GM18517 (cell line): ENCODE data around the gene PITX2.

Experiments used
- ATAC-seq: cut with Tn5 transposase; IDR thresholded peaks from one replicate; pipeline ENCODE4 v1.9.1; 2021; ENCODE audit warnings: mild to moderate bottlenecking, moderate library complexity; ENCODE audit not compliant: unreplicated experiment

The PITX2 gene

GRCh38 chr4:110636680-110637407, 14.0 kb upstream of the PITX2 start:
- no peak for ATAC-seq

- ATAC-seq: no peak
Measured at GRCh38 chr4:110636171-110636679, 13.3 kb upstream of the PITX2 start.

- no peak for ATAC-seq
Measured at GRCh38 chr4:110635163-110635865, 12.4 kb upstream of the PITX2 start.

- no peak for ATAC-seq
Measured at GRCh38 chr4:110634350-110635162, 11.7 kb upstream of the PITX2 start.

DNA sequence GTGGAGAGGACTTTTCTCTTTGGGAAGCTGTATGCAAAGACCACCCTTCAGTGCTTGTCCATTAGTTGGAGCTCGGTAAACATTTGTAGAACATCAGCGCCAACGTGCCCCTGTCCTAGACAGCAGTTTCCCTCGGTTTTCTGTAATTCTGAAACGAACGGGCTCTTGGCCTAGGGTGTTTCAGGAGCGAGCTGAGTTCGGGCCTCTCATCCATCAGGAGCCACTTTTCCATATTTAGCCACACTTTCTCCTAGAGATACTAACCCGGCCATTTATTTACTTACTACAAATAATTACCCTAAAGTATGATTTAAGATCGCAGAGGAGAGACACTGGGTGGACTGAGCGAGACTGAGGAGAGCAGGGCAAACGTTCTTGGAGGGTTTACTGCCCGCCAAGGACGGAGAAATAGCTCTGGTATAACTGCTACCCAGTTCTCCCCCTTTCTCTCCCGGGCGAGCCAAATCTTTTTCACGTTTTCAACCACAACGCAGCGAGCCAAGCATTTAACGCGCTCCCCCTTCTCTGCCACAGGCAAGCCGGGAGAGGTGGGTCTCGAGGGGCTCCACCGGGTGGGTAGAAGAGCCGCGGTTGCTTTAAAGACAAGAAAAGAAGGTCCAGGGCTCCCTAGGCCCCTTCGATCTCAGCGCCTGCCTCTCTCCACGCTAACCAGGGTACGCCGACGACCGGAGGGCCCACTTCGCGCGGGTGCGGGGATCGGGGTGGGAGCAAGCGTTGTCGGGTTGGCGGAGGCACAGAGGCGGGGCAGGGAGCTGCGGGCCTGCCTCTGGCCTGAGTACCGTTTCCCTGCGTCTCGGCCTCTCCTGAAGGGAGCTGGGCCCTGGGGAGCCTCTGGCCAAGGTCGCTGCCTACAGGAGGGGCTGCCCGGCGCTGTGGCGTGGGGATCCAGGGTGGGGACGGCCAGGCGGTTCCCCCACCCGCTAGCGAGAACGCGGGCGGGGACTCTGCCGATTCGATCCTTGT, 10.8 kb upstream of the PITX2 start:
- no peak for ATAC-seq

DNA sequence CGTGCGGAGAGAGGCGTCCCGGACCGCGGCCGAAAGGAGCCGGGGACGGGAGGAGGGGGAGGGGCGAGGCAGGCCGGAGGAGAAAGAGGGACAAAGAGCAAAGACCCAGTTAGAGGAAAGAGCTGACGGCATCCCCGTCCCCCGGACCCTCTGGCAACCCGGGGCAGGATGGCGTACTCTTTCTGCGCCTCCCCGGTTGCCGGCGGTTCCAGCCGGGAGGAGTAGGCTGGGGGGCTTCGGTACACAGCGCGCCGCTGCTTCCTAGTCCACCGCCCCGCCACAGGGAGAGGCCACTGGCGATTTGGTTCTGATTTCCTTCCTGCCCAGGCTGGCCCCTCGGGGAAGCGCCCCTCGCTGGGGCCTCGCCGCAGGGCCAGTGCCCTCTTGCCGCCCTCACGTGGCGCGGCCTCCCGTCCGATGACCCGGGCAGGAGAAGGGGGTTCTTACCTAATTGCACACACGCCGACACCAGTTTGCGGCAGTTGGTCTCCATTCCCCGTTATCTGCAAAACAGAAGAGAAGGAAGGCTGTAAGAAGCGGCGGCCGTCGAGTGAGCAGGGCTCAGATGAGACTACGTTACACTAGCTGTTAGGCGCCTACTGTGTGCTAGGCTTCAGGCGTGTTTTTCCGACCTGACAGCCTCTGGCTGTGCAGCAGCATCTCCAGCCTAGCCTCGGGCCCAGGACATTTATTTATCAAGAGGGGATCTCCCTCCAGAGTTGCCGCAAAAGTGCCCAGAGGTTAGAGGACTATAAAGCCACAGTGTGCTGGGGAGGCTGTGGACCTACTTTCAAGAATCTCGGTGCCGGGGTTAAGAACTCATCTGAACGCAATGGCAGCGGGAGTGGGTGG, 9.9 kb upstream of the PITX2 start:
- ATAC-seq: no peak

DNA sequence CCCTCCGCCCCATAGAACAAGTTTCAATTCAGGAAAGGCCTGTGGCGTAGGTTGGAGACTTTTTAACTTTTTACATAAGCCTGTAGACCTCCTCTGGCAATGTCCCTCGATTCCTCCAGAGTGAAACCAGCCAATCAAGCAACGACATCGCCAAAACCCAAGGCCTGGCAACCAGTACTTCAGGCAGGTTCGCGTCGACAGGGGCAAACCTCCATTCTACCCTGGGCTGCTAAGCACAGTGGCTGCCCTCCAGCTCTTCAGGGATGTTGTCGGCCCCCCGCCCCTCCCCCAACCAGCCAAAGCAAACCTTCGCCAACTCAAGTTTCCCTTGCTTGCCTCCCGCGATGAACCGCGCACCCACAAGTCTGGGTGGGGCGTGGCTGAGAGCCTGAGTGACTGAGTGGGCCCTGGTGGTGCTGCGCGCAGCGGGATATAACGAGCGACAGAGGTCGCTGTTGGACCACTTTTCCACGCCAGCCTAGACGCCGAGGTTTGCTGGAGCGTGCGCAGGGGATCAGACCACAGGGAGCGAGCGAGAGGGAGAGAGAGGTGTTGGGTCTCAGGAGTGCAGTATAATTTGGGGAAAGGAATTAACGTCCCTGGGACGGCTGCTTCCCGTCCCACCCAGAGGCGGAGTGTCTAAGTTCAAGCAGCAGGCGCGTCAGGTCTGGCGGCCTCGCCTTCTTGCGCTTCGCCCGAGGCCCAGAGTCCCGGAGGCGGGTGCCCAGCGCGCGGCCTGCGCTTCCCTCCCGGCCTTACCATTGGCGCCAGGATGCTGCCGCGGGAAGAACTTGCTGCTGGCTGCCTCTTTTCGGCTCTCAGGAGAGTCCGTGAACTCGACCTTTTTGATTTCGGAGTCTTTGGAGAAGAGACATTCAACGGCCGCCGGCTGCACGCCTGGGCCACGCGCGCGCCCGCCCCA, 9.0 kb upstream of the PITX2 start:
- ATAC-seq: peak; percentile 97

- ATAC-seq: no peak
Measured at GRCh38 chr4:110630688-110631402, 8.0 kb upstream of the PITX2 start.

- ATAC-seq: no peak
Measured at GRCh38 chr4:110629780-110630687, 7.2 kb upstream of the PITX2 start.

GRCh38 chr4:110629214-110629754, 6.4 kb upstream of the PITX2 start:
- ATAC-seq: no peak

GRCh38 chr4:110628663-110629213, 5.9 kb upstream of the PITX2 start:
- no peak for ATAC-seq

- no peak for ATAC-seq
Measured at GRCh38 chr4:110627977-110628662, 5.2 kb upstream of the PITX2 start.

- ATAC-seq: no peak
Measured at GRCh38 chr4:110626532-110627153, 3.8 kb upstream of the PITX2 start.

GRCh38 chr4:110625576-110626257, 2.8 kb upstream of the PITX2 start:
- no peak for ATAC-seq
